ENCODE data around the gene ZNF469.

GRCh38 chr16:88365244-88365865, 17.4 kb upstream of the ZNF469 start:
- TF ChIP-seq, protein P1, sequence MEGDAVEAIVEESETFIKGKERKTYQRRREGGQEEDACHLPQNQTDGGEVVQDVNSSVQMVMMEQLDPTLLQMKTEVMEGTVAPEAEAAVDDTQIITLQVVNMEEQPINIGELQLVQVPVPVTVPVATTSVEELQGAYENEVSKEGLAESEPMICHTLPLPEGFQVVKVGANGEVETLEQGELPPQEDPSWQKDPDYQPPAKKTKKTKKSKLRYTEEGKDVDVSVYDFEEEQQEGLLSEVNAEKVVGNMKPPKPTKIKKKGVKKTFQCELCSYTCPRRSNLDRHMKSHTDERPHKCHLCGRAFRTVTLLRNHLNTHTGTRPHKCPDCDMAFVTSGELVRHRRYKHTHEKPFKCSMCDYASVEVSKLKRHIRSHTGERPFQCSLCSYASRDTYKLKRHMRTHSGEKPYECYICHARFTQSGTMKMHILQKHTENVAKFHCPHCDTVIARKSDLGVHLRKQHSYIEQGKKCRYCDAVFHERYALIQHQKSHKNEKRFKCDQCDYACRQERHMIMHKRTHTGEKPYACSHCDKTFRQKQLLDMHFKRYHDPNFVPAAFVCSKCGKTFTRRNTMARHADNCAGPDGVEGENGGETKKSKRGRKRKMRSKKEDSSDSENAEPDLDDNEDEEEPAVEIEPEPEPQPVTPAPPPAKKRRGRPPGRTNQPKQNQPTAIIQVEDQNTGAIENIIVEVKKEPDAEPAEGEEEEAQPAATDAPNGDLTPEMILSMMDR (IDR thresholded peaks at IDR 0.05), result no peak
- TF ChIP-seq POLR2A (IDR thresholded peaks at IDR 0.05), result no peak
